ENCODE results near the gene ZNF605. TPM values are rescaled to one million over a fixed set of nuclear protein-coding genes. Genes with fewer than 3 reads are reported as not detected.

Gene ZNF605
- 10 to 100 TPM; 10.7 to 17.3 TPM for total RNA-seq
- 1 to 10 TPM; 2.1 to 3.8 TPM for polyA plus RNA-seq
- long read RNA-seq, donor 1, partial matches to known transcripts, result 0 of 1 reads
- long read RNA-seq, donor 1, other reads (novel, unspliced or antisense), result 0 of 1 reads
- long read RNA-seq, donor 2, full-length matches to known transcripts, result 1 of 1 reads
- long read RNA-seq, donor 2, partial matches to known transcripts, result 0 of 1 reads
- long read RNA-seq, donor 2, other reads (novel, unspliced or antisense), result 0 of 1 reads
- long read RNA-seq, donor 3, partial matches to known transcripts, result 0 of 2 reads
- long read RNA-seq, donor 3, other reads (novel, unspliced or antisense), result 0 of 2 reads
- long read RNA-seq, donor 4, partial matches to known transcripts, result 0 of 1 reads
- long read RNA-seq, donor 4, other reads (novel, unspliced or antisense), result 0 of 1 reads
- long read RNA-seq, donor 5, full-length matches to known transcripts, result 3 of 14 reads
- long read RNA-seq, donor 5, partial matches to known transcripts, result 6 of 14 reads
- long read RNA-seq, donor 5, other reads (novel, unspliced or antisense), result 5 of 14 reads

DNA sequence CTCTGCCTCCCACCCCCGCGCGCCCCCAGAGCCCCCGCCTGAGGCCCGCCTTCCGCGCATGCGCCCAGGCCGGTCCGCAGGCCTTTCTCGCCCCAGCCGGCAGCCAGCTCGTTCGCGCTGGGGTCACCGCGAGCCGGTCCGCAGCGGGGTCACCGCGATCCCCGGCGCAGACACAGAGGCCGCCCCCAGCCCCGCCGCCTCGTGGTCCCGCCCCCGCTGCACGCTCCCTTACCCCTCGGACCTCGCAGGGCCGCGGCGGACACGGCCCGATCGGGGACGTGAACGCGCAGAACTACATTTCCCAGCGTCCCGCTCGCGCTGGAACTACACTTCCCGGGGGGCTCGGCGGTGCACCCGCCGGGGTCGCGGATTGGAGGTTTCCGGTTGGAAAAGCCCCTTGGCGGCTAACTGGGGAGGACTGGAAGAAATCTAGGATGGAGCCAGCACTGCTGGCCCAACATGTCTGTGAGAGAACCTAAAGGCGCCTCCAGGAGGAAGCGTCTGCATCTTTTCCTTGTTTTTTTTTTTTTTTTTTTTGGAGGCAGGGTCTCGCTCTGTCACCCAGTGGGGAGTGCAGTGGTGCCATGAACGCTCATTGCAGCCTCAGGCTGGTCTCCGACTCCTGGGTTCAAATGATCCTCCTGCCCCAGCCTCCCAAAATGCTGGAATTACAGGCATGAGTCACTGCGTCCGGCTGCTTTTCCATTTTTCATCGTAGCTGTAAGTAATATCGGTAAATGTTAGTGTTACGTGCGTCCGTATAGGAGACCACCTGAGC, at the start of gene ZNF605:
ZNF605 (minus strand) TSS at position 296 of the 778 bp plus-strand sequence. CDS start 10,671 bp downstream, outside the sequence.
- peak within 1 kb of the TSS; percentile 87 for H3K4me3 ChIP-seq
- H3K27me3 ChIP-seq (ENCODE audit: control insufficient read depth in 3 of 3, insufficient read depth in 3 of 3, low read length in 2 of 3), result no peaks in the 10 kb centered on the region
- 1% methylated on average over 67 of the region's 67 CpGs for WGBS, 2 donors
- peak; percentile 96 for ATAC-seq (ENCODE audit: insufficient read depth, low FRiP score)
- peaks cover 0 to 13% (median 6%) of the 10 kb centered on the region in 5 donors for H3K4me1 ChIP-seq (ENCODE audit: control insufficient read depth in 5 of 5, insufficient read depth in 5 of 5, low read length in 5 of 5)
- H3K9ac ChIP-seq (ENCODE audit: insufficient read depth in 1 of 2, low read length in 2 of 2), result peak within 1 kb of the TSS; percentile 40 to 95
- DNase-seq, result peak; percentile 94 to 96 (median 95)
- peaks cover 0 to 21% (median 5%) of the 10 kb centered on the region in 4 donors for H3K36me3 ChIP-seq (ENCODE audit: control insufficient read depth in 4 of 4, insufficient read depth in 4 of 4, low read length in 4 of 4)
- TF ChIP-seq, protein P1, sequence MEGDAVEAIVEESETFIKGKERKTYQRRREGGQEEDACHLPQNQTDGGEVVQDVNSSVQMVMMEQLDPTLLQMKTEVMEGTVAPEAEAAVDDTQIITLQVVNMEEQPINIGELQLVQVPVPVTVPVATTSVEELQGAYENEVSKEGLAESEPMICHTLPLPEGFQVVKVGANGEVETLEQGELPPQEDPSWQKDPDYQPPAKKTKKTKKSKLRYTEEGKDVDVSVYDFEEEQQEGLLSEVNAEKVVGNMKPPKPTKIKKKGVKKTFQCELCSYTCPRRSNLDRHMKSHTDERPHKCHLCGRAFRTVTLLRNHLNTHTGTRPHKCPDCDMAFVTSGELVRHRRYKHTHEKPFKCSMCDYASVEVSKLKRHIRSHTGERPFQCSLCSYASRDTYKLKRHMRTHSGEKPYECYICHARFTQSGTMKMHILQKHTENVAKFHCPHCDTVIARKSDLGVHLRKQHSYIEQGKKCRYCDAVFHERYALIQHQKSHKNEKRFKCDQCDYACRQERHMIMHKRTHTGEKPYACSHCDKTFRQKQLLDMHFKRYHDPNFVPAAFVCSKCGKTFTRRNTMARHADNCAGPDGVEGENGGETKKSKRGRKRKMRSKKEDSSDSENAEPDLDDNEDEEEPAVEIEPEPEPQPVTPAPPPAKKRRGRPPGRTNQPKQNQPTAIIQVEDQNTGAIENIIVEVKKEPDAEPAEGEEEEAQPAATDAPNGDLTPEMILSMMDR (IDR thresholded peaks at IDR 0.05; ENCODE audit: control extremely low read depth, extremely low read depth), result no peak
- peaks cover 0 to 21% (median 13%) of the 10 kb centered on the region in 4 donors for H3K9me3 ChIP-seq (ENCODE audit: control insufficient read depth in 4 of 4, insufficient read depth in 3 of 4, low read length in 3 of 4)
- peak within 1 kb of the TSS; percentile 84 to 86 for H3K27ac ChIP-seq (ENCODE audit: low read depth in 1 of 2, low read length in 1 of 2)

GRCh38 chr12:132998741-132999140, 42.6 kb upstream of the ZNF605 start:
- peaks cover 0 to 30% (median 8%) of the 10 kb centered on the region in 4 donors for H3K36me3 ChIP-seq (ENCODE audit: control insufficient read depth in 4 of 4, insufficient read depth in 4 of 4, low read length in 4 of 4)
- ATAC-seq (ENCODE audit: insufficient read depth, low FRiP score), result no peak

GRCh38 chr12:132986885-132987225, 30.7 kb upstream of the ZNF605 start:
- no peak for DNase-seq
- H3K27ac ChIP-seq (ENCODE audit: low read depth in 1 of 2, low read length in 1 of 2), result peak overlapping the region; percentile 79 to 95
- H3K27me3 ChIP-seq (ENCODE audit: control insufficient read depth in 3 of 3, insufficient read depth in 3 of 3, low read length in 2 of 3), result no peaks in the 10 kb centered on the region
- ATAC-seq (ENCODE audit: insufficient read depth, low FRiP score), result no peak
- 3 to 6% methylated on average over 11 of the region's 11 CpGs for WGBS, 2 donors
- peak overlapping the region; percentile 95 for H3K4me3 ChIP-seq
- TF ChIP-seq, protein P1 (IDR thresholded peaks at IDR 0.05; ENCODE audit: control extremely low read depth, extremely low read depth), result no peak
- H3K4me1 ChIP-seq (ENCODE audit: control insufficient read depth in 5 of 5, insufficient read depth in 5 of 5, low read length in 5 of 5), result peaks cover 0 to 7% (median 0%) of the 10 kb centered on the region in 5 donors
- peaks cover 0 to 14% (median 5%) of the 10 kb centered on the region in 4 donors for H3K9me3 ChIP-seq (ENCODE audit: control insufficient read depth in 4 of 4, insufficient read depth in 3 of 4, low read length in 3 of 4)
- H3K9ac ChIP-seq (ENCODE audit: insufficient read depth in 1 of 2, low read length in 2 of 2), result peak overlapping the region; percentile 34 to 41
- peaks cover 0 to 26% (median 2%) of the 10 kb centered on the region in 4 donors for H3K36me3 ChIP-seq (ENCODE audit: control insufficient read depth in 4 of 4, insufficient read depth in 4 of 4, low read length in 4 of 4)

More at GRCh38 chr12:132998741-132999140, 42.6 kb upstream of the ZNF605 start:
- no peak overlapping the region for H3K9ac ChIP-seq (ENCODE audit: insufficient read depth in 1 of 2, low read length in 2 of 2)
- H3K4me3 ChIP-seq, result no peak overlapping the region
- 40 to 54% methylated on average over 1 of the region's 1 CpG for WGBS, 2 donors
- TF ChIP-seq, protein P1 (IDR thresholded peaks at IDR 0.05; ENCODE audit: control extremely low read depth, extremely low read depth), result no peak
- H3K27me3 ChIP-seq (ENCODE audit: control insufficient read depth in 3 of 3, insufficient read depth in 3 of 3, low read length in 2 of 3), result no peaks in the 10 kb centered on the region
- no peak for DNase-seq
- no peak overlapping the region for H3K27ac ChIP-seq (ENCODE audit: low read depth in 1 of 2, low read length in 1 of 2)
- peaks cover 4 to 60% (median 31%) of the 10 kb centered on the region in 4 donors for H3K9me3 ChIP-seq (ENCODE audit: control insufficient read depth in 4 of 4, insufficient read depth in 3 of 4, low read length in 3 of 4)
- H3K4me1 ChIP-seq (ENCODE audit: control insufficient read depth in 5 of 5, insufficient read depth in 5 of 5, low read length in 5 of 5), result no peaks in the 10 kb centered on the region
